ENCODE results near the gene SERPIND1.
"Not testable (repeated sequence)": the region's sequence is repeated elsewhere in the genome, so short reads cannot be mapped to it uniquely, and the experiment has no call there.

The SERPIND1 gene

GRCh38 chr22:20814221-20814808 lies 40.4 kb downstream of the SERPIND1 start:
- no peak for DNase-seq (ENCODE audit: low read depth in 2 of 2)

GRCh38 chr22:20815477-20816050 lies 41.7 kb downstream of the SERPIND1 start:
- DNase-seq (ENCODE audit: low read depth in 2 of 2) = no peak

- no peak for DNase-seq (ENCODE audit: low read depth in 2 of 2)
Observed at GRCh38 chr22:20816559-20816958, 42.6 kb downstream of the SERPIND1 start.

- no peak for DNase-seq (ENCODE audit: low read depth in 2 of 2)
Observed at GRCh38 chr22:20818471-20818870, 44.6 kb downstream of the SERPIND1 start.

- no peak for DNase-seq (ENCODE audit: low read depth in 2 of 2)
Observed at GRCh38 chr22:20819471-20819870, 45.6 kb downstream of the SERPIND1 start.

- DNase-seq (ENCODE audit: low read depth in 2 of 2) = not testable (repeated sequence)
Observed at GRCh38 chr22:20821717-20822239, 47.9 kb downstream of the SERPIND1 start.

GRCh38 chr22:20822240-20822639 lies 48.3 kb downstream of the SERPIND1 start:
- no peak for DNase-seq (ENCODE audit: low read depth in 2 of 2)

GRCh38 chr22:20823264-20823663 lies 49.4 kb downstream of the SERPIND1 start:
- DNase-seq (ENCODE audit: low read depth in 2 of 2) = no peak

GRCh38 chr22:20825216-20825615 lies 51.3 kb downstream of the SERPIND1 start:
- not testable (repeated sequence) for DNase-seq (ENCODE audit: low read depth in 2 of 2)

- DNase-seq (ENCODE audit: low read depth in 2 of 2) = no peak
Observed at GRCh38 chr22:20825624-20826023, 51.7 kb downstream of the SERPIND1 start.

GRCh38 chr22:20826373-20827152 lies 52.6 kb downstream of the SERPIND1 start:
- DNase-seq (ENCODE audit: low read depth in 2 of 2) = not testable (repeated sequence)

GRCh38 chr22:20829491-20830134 lies 55.7 kb downstream of the SERPIND1 start:
- DNase-seq (ENCODE audit: low read depth in 2 of 2) = no peak

GRCh38 chr22:20833225-20833665 lies 59.3 kb downstream of the SERPIND1 start:
- DNase-seq (ENCODE audit: low read depth in 2 of 2) = no peak

GRCh38 chr22:20834206-20834605 lies 60.3 kb downstream of the SERPIND1 start:
- no peak for DNase-seq (ENCODE audit: low read depth in 2 of 2)

GRCh38 chr22:20834725-20835124 lies 60.8 kb downstream of the SERPIND1 start:
- DNase-seq (ENCODE audit: low read depth in 2 of 2) = no peak

All from fibroblast of skin of left quadriceps (primary cell).